Measurements from ENCODE around the gene RSPH9.

DNA sequence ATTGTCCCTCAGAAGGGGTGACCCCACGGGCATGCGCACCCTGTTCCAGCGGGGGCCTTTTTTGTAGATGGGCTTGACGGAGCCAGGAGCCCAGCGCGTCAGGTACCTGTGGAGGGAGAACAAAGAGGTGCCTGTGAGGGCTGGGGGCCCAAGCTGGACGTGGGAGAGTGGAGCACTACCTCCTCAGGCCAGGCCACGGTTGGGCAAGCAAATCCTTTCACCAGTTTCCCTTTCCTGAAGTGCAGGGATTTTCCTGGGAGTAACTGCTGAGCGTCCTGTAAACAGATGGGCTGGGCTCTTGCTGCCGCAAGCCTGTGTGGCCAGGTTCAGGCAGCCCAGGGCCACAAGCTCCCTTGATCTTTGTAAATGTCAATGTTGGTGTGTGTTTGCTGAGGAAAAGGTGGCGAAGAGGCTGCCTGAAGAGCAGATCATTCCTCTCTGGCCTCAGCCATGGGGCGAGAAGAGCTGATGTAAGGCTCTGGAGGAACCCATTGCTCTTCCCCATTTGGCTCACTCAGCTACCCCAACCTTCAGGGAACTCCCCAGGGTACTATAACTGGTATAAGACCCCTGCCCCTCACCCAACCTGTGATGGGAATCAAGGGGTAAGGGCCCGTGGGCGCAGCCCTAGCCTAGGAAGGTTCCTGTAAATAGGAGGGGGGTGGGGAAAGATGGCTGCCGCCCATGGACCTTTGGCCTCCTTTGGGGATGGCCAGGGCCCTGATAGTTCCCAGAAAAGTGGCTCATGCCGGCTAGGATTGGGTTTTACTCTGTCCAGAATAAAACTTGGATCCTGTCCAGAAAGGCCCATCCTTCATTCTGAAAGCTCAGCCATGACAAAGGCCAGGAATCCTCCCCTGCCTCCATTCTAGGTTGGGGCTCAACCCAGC, 27.2 kb downstream of the RSPH9 start:
- no peak for TF ChIP-seq POLR2A (IDR thresholded peaks at IDR 0.05; ENCODE audit: low read depth, low read length)
- no peak for TF ChIP-seq CTCF (IDR thresholded peaks at IDR 0.05; ENCODE audit: extremely low read depth in 1 of 2, insufficient read depth in 1 of 2, low read depth in 1 of 2, low read length in 2 of 2)

Measured in endothelial cell of umbilical vein (primary cell).